GM19043 (cell line): Measurements from ENCODE around the gene RMND5A.

Experiments used
- ATAC-seq: cut with Tn5 transposase; IDR thresholded peaks from one replicate; pipeline ENCODE4 v1.9.1; 2021; ENCODE audit warnings: low read depth; ENCODE audit not compliant: unreplicated experiment

RMND5A gene, protein sequence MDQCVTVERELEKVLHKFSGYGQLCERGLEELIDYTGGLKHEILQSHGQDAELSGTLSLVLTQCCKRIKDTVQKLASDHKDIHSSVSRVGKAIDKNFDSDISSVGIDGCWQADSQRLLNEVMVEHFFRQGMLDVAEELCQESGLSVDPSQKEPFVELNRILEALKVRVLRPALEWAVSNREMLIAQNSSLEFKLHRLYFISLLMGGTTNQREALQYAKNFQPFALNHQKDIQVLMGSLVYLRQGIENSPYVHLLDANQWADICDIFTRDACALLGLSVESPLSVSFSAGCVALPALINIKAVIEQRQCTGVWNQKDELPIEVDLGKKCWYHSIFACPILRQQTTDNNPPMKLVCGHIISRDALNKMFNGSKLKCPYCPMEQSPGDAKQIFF

DNA sequence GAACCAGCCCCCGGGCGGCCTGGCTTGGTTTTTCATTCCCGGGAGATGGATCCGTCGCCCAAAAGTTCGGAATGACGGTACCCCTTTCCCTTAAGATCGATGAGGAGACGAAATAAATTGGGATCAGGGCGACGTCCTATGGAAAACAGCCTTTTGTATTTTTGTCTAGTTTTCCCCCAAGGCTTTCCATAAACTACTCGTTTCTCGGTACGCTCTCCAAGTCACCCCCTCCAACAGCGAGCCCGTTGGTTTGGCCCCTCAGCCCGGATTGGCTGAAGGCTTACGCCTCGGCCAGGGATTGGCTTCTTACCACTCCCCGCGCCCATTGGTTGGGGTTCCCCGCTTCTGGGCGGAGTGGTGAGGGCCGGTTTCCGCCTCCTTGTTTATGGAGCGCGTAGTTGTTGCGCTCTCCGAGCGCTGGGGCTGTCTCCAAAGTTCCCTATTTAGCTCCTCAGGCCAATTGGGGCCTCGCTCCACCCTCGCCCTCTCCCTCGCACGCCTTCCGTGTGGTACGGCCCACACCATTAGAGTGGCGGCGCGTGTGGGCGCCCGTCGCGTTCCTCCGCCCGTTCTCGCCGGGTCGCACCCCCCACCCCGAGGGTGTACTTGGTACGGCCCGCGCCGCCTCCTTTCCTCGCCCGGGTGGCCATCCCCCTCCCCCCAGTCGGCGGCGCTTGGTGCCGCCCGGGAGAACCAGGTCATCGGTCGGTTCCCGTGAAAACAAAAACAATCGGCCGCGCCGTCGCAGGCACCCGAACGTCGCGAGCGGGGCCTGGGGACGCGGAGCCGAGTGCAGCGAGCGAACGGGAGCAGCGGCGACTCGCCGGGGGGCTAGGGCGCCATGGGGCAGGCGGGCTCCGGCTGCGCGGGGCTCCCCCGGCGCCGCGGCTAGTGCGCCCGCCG lies at the start of gene RMND5A:
Gene RMND5A, plus strand, starts transcription at position 655 of the 903 bp plus-strand sequence. CDS start 377 bp downstream, outside the sequence.
- ATAC-seq: peak; percentile 92

- ATAC-seq: no peak
These were observed 48.6 kb upstream of the RMND5A start for GRCh38 chr2:86671337-86671981.

GRCh38 chr2:86672027-86672545 lies 48.0 kb upstream of the RMND5A start:
- ATAC-seq: no peak

- ATAC-seq: no peak
These were observed 47.1 kb upstream of the RMND5A start for GRCh38 chr2:86673011-86673410.

DNA sequence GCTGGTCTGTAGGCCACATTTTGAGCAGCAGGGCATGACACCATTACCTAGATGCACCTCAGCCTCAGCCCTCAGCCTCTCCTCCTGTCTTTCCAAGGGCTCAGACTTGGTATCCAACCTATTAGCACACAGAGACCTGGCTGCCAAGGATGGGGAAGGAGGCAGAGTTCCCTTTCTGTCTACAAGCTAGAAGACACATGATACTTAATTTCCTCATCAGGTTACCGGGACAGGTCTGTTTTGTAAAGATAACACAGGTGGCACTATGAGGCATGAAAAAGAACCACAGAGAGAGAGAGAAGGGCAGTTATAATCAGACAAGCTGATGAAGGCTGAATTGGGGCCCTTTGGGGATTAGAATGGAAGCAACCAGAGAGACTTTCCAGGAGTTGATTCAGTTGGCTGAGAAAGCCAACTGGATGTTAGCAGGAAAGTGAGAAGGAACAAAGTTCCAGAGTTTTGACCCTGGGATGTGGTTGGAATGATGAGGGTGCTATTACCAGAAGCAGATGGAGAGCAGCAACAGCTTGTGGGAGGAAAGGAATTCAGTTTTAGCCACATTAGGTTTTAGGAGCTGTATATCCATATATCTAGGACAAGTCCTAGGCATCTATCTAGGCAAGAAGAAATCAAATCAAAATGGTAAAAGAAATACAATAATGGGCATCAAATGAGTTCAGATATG lies 46.0 kb upstream of the RMND5A start:
- no peak for ATAC-seq

- ATAC-seq: no peak
These were observed 45.0 kb upstream of the RMND5A start for GRCh38 chr2:86675104-86675503.

- ATAC-seq: no peak
These were observed 44.5 kb upstream of the RMND5A start for GRCh38 chr2:86675511-86676015.

- no peak for ATAC-seq
These were observed 42.3 kb upstream of the RMND5A start for GRCh38 chr2:86677816-86678215.

- ATAC-seq: no peak
These were observed 41.1 kb upstream of the RMND5A start for GRCh38 chr2:86679036-86679435.

DNA sequence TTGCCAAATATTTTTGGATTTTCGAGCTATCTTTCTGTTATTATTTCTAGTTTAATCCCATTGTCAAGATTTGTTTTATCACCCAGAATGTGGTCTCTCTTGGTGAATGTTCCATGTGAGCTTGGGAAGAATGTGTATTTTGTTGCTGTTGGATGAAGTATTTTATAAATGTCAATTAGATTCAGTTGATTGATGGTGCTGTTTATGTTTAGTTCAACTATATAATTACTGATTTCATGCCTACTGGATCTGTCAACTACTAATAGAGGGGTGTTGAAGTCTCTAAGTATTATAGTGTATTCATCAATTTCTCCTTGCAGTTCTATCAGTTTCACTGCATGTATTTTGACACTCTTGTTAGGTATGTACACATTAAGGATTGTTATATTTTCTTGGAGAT lies 34.7 kb upstream of the RMND5A start:
- no peak for ATAC-seq

DNA sequence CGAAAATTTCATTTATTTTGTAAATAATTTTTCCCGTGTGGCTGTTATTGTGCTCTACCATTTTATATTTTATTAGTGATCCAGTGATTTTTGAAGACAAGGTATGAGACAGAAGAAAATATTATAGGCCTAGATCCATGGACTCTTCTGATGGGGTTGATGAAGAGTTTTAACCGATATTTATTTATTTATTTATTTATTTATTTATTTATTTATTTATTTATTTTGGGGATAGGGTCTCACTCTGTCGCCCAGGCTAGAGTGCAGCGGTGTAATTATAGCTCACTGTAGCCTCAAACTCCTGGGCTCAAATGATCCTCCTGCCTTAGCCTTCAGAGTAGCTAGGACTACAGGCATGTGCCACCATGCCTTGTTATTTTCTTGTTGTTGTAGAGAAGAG lies 33.6 kb upstream of the RMND5A start:
- no peak for ATAC-seq

GRCh38 chr2:86686905-86687304 lies 33.2 kb upstream of the RMND5A start:
- ATAC-seq: no peak

- no peak for ATAC-seq
These were observed 24.9 kb upstream of the RMND5A start for GRCh38 chr2:86695053-86695691.

GRCh38 chr2:86697551-86698104 lies 22.5 kb upstream of the RMND5A start:
- ATAC-seq: no peak

DNA sequence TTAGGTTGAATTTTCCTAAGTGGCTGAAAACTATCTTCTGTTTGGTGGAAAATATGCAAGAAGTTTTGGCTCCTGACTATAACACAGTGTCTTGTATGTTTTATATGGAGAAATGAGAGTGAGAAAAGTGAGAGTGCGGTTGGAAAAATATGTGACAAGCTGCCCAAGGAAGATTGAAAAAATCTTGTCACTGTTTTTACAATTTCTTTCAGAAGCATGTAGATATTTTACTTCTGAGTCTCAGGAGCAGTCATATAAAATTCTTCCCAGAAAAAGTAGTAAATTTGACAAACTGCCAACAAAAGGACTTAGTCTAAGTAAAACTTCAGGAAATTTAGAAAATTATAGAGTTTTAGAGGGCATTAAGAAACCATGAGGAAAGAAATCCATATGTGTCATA lies 19.4 kb upstream of the RMND5A start:
- no peak for ATAC-seq

DNA sequence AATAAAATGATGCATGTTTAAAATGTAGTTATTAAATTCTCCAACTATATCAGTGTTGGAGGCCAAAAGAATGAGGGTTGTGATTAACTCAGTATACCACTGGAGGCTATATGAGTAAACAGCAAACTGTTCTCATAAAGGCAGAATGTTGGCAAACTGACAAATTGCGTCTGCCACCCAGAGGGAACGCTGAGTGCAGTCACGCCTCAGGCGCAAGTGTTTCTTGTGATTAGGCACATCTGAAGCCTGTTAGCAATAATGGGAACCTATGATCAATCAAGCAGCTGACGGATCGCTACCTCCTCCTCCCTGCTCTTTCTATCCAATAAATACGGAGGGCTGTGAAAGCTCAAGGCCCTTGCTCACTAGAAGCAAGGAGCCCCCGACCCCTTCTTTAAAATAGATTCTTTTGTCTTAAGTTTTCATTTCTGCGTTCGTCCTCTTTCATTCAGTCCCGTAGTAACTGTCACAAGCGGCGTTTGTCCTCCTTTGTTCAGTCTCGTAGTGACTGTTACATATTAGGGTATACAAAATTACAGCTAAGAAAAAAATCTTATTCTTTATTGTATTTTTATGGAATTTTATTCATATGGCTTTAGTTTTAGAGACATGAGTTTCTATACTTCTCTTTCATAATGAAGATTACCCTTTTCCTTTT lies 16.3 kb upstream of the RMND5A start:
- ATAC-seq: no peak

- ATAC-seq: no peak
These were observed 15.6 kb upstream of the RMND5A start for GRCh38 chr2:86704459-86704971.

DNA sequence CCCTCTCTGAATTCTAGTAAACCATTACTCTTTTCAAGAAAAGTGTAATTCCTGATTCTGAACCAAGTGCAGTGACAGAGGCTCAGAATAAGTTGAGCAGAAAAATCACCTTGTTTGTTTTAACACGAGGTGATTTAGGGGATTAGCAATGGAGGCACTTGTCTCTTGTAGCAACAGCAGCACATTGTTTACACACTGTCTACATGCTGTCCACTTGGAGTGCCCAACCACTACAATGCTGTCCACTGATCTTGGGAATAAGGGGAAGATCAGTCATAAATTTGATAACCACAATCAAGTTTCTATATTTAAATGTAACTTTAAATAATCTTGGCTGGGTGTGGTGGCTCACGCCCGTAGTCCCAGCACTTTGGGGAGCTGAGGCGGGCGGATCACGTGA lies 13.9 kb upstream of the RMND5A start:
- ATAC-seq: no peak

DNA sequence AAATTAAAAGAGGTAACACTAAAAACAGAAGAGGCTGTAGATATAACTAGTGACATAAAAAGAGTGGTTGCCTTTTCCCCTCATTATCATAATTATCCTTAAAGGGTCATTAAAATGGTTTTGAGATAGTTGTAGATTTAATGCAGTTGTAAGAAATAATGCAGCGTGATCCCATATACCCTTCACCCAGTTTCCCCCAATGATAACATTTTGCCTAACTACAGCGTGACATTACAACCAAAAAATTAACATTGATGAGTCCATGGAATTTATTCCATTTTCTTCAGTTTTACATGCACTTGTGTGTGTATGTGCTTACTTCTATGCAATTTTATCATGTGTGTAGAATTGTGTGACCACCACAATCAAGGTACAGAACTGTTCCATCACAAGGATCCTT lies 13.2 kb upstream of the RMND5A start:
- no peak for ATAC-seq
